Stimulated activated CD8-positive, alpha-beta memory T cell treated with anti-CD3 and anti-CD28 coated beads, Interleukin-12 subunit alpha, Interleukin-12 subunit beta, amount 100 ng/mL, for 4 hours (primary cell): Measurements from ENCODE around the gene ALOX12B.

Experiments used
- DNase-seq: peaks from one replicate; pipeline ENCODE4 v3.0.0-alpha.2; 2020; ENCODE audit warnings: low read depth

ALOX12B gene

GRCh38 chr17:8087075-8087951, at the start of gene ALOX12B:
Gene ALOX12B, minus strand, starts transcription at chr17:8087716. Its CDS starts 274 bp downstream, at chr17:8087442.
- no peak for DNase-seq

GRCh38 chr17:8133941-8134340, 46.4 kb upstream of the ALOX12B start:
- no peak for DNase-seq

- no peak for DNase-seq
Measured at GRCh38 chr17:8133399-8133798, 45.9 kb upstream of the ALOX12B start.

DNA sequence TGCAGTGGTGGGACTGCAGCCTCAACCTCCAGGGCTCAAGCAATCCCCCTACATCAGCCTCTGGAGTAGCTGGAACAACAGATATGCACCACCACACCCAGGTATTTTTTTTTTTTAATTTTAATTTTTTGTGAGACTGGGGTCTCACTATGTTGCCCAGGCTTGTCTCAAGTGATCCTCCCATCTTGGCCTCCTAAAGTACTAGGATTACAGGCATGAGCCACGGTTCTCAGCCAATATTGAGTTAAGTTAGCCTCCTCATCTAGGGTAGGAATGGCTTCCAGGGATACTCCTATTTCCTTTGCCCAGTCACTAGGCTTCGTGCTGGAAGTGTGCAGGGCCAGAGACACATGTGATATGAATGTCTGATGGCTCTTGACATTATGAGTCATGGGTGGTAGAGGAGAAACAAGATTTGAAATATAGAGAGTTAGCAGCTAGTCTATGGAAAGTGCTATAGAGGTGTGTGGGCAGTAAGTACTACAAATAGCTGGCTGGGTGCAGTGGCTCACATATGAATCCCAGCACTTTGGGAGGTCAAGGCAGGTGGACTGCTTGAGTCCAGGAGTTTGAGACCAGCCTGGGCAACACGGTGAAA, 44.4 kb upstream of the ALOX12B start:
- no peak for DNase-seq

DNA sequence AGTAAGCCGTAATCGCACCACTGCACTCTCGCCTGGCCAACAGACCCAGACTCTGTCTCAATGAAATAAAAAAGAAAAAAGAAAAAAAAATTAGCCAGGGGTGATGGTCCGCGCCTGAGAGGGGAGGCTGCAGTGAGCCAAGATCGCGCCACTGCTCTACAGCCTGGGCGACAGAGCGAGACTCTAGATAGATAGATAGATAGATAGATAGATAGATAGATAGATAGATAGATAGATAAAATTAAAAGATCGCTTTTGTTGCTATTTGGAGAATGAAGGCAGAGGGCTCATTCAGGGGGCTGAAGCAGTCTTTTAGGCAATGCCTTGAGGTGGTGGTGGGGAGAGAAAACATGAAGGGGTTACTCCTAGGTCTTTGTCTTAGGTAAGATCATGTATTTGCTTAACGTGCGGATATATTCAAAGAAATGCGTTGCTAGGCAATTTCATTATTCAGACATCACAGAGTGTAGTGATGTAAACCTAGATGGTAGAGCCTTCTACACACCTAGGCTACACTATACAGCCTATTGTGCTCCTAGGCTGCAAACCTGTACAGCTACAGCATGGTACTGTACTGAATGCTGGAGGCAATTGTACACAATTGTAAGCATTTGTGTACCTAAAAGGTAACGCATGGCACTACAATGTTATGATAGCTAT, 40.7 kb upstream of the ALOX12B start:
- DNase-seq, result no peak

DNA sequence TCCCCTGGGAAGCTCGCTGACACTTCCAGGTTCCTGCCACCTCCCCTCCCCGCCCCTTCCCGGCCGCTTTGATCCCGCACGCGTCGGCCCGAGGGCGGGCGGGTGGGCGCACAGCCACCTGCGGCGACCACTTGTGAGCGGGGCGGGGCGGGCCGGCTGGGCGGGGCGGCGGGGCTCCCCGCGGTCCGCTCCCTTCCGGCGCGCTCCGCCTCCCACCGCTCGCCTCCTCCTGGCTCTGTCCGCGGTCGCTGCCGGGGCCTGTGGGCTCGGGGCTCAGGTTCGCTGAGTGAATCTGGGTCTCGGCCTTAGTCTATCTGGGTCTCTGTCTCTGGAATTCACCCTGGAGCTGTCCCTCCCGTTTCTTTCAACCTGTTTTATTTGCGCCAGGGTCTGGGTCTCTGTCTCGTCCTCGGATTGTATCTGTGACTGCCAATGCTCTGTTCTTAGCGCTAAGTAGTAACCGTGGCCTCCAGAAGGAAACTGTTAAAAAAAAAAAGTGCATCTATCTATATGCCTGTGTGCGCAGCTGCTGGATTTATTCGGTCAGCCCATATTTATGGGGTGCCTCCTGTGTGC, 39.1 kb upstream of the ALOX12B start:
- DNase-seq, result peak; percentile 45

- DNase-seq, result no peak
Measured at GRCh38 chr17:8125947-8126490, 38.5 kb upstream of the ALOX12B start.

DNA sequence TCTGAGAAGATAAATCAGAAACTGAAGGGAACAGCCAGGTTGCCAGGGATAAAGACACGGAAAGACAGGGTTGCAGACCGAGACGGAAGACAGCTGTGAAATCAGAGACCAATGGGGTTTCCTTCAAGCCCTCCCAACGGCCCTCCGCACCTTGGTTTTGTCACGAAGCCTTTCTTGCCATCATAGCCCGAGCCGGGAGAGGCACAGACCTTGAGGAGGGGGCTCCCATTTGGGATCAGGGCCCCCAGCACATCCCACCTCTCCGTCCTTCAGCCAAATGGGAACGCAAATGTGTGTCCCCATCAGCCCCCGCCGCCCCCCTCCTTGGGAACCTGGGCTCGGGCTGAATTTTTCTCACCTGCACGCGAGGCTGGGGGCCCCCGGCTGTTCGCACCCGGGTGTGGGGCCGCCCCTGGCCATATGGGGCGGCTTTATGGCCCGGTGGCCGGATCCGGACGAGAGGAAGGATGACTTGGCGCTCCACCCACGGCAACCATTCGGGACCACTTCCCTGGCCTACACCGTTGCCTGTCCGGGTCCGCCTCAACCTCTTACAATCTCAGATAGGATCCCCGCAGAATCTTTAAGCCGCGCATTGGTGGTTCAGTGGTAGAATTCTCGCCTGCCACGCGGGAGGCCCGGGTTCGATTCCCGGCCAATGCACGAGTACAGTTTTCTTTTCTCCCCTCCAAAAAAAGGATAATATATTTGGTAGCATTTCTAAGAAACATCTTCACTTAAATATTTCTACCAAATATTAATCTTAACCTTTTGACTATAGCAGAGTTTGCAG, 37.8 kb upstream of the ALOX12B start:
- DNase-seq, result peak; percentile 77

DNA sequence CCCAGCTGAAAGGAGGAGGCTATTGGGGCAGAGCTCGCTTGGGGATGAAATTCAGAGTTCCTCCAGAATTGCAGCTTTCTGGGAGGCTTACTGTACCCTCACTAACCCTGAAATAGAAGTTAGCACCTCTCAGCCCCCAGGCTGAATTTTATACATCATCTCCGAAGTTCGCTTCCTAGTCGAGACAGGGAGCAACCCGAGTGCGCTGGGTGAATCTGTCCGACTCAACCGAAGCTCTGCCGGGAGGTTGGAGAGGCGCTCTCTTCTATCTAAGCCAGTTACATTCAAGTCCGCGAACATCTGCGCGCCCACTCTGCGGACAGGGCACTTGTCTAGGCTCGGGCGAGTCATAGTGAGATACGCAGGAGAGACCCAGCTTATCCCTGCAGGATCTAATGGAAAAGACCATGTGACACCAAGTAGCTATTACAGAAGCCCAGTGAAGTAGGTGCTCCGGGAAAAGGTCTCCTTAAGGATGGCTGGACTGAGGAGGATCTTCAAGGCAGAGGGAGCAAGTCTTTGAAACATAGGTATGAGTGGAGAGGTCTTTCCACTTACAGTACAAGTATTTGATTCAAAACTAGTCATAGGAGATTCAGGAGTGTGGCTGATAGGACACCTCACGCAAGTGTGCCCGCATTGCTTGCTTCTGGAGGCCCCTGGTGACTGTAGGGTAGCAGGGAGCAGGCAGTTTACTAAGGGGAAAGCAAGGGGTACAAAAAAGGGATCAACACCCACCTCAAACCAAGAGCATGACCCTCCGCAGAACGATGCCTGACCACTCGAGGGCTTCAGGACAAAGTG, 37.0 kb upstream of the ALOX12B start:
- no peak for DNase-seq

- no peak for DNase-seq
Measured at GRCh38 chr17:8123695-8124349, 36.3 kb upstream of the ALOX12B start, which contains the start of gene HES7. Gene HES7, minus strand, starts transcription at chr17:8124106. Its CDS starts 22 bp downstream, at chr17:8124084.

DNA sequence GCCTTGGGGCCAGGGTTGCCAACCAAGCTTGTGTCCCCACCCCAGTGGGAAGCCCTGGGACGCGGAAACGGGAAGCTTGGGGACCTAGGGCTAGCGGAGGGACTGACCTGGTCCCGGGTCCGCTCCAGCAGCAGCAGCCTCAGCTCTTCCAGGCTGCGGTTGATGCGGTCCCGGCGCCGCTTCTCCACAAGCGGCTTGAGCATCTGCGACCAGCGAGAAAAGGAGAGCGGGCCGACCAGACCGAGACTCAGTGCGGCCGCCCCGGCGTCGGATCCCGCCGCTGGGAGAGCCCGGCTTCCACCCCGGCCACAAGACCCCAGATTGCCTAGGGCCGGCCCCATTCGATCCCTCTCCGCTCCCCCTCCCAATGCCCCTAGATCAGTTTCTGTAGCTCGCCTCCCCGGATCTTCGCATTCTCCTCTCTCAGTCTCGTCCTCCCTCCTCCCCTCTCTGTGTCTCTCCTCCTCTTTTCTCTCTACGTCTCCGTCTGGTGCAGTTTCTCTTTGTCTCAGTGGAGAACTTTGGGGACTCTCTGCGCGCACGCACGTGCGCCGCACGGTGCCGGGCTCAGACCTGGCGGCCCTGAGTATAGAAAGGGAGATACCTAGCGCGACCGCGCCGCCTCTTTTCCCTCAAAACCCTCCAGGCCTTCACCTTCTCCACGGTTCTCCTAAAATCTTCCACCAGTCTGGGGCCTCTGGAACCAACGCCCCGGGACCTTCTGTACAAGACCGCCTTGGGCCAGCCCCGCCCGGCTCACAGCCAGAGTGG, 35.6 kb upstream of the ALOX12B start:
- no peak for DNase-seq

DNA sequence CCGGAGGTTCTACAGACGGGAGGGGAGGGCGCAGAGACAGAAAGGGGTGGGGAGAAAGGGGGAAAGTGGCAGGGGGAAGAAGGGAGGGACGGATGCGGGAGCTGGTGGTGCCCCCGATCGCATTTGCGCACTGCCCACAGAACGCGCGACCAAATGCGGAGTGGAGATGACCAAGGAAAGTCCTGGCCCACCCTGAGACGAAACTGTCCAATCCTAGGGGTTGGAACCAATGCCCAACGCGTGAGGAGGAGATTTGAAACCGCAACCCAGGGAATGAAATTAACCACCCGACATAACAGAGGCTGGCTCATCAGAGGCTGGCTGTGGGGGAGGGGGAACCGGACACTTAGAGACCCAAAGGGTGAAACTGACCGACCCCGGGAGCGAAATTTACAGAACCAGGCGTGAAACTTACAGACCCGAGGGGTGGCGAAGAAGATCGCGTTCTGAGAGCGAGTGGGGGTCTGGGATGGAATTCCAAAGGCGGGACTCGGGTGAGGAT, 35.0 kb upstream of the ALOX12B start:
- DNase-seq, result no peak

DNA sequence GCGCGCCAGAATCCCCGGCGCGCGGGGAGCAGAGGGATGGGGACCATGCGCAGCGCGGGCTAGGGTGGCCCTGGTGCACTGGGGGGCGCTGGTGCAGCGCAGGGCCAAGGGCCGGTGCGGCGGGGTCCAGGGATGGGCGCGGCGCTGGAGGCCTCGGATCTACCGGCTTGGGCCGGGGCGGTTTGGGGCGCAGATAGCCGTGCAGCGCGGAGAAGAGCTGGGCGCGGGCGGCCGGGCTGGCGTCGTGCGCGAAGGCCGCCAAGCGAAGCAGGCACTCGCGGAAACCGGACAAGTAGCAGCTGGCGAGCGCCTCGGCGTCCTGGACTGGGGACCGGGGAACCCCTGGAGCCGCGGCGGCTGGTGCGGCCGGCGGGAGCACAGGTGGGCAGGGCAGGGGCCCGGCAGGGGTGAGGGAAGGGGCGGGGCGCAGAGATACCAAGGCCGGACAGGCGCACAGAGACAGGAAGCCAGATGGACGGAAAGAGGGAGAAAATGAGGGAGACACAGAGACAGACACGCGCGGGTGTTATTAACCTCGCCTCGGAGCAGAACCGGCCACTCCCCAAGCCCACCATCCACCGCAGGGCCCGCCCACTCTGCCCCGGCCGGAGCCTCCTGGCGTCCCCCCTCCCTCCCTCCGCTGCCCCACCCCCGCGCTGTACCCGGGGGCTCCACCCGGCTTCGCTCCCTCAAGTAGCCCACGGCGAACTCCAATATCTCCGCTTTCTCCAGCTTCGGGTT, 34.3 kb upstream of the ALOX12B start:
- DNase-seq, result no peak

DNA sequence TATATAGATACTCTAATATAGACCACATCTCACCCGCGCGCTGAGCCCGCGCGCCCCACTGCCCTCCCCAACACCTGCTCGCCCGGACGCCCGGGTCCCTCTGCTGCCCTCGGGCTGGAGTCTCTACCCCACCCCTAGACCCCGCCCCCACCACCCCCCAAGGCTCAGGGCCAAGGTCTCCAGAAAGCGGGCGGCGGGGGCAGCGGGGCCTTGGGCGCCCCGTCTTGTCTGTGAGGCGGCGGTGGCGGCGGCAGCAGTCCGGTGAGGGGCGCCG, 33.8 kb upstream of the ALOX12B start:
- no peak for DNase-seq

DNA sequence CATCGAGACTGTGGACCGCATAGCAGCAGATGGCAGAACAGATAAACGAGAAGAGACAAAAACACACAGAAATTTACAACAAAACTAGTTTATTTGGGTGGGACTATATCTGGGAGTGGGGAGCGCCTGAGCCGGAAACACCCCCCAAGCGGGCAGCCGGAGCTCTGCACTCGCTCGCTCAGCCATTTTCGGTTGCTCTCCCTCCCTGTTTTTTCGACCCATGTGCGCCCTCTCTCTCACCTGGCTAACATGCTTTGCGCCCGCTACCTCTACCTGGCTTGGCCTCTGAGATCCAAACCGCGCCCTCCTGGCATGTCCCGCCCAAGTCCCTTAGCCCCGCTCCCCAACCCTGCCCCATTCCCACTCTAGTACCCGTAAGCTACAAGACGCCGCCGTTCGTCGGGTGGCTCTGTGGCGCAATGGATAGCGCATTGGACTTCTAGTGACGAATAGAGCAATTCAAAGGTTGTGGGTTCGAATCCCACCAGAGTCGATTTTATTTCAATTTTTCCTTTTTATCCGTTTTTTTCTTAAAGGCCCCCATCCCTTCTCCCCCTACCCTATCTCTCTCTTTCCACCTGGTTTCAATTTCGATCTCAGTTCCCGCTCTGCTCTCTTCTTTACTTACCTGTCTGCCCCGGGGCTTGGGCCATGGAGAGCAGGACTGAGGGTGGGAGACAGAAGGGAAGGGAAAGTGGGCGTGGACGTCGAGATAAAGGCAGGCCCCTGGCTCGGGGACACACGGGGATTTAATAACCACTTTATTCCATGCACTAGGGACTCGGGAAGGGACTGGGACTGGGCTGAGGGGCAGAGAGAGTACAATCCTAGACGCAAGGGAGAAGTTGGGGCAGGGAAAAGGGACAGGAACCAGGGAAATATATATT, 33.2 kb upstream of the ALOX12B start:
- DNase-seq, result peak; percentile 49

DNA sequence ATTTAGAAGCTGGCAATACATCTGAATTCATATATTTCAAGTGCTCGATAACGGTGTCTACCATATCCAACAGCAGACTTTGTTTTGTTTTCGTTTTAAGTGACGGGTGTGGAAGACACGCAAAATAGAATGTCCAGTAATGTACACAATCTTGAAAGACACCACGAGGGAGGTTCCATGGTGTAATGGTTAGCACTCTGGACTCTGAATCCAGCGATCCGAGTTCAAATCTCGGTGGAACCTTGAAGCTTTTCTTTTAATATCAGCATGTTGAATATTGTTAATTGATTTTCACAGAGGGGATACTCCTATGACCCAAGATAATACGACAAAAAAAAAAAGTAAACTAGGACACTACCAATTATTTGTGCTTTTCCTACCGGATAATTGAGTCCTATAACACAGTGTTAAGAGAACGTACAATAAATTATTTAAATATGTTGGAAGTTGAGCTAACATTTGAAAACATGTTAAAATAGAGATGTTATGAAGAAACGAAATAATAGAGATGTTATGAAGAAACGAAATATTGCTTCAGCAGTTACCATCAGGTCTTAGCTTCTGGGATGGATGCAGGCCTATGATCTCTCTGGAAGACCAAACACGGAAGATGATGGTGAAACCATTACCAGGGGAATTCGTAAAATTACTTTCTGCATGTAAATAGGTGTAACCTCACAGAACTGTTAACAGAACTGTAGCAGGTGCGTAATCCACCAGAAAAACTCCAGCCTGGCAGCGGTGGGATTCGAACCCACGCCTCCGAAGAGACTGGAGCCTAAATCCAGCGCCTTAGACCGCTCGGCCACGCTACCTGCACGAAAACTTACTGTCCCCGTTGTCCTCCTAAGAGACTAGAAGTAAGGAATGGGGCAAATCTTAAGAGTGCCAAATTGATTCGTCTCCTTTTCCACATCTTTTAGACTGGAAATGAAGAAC, 32.3 kb upstream of the ALOX12B start:
- peak; percentile 59 for DNase-seq
